M059J (cell line): ENCODE measurements around the gene RELL1. TPM values are rescaled to one million over a fixed set of nuclear protein-coding genes. Genes with fewer than 3 reads are reported as not detected.

ENCODE experiments used
- DNase-seq: peaks from one replicate; pipeline ENCODE4 v3.0.0-alpha.2; 2012; ENCODE audit warnings: low read depth
- total RNA-seq: library from RNA; depleted of rRNA; stranded (reverse); fragments of >200 nt; shearing (Covaris generic); gene quantifications from 2 replicates; pipeline ENCODE4 v1.2.3, GENCODE V29; 2014; rRNA removed

The RELL1 gene
- total RNA-seq, 1 experiment from 2014 or later = 46.7 TPM

DNA sequence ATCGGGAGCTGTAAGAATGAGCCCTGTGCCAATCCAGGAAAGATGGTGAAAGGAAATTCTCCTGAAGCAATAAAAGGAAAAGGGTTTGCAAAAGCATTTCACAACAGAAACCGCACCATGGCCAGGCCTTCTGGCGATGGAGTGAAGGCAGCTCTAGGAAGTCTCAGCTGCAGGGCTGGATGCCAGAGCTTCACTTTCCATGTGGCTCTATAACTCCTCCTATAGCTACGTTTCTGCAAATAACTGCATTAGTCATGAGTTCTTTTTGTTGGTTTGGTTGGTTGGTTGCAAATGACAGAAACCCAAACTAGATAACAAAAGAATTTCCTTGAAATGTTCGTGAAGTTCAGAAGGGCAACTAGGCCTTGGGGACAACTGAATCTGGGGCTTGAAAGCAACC is 84.6 kb downstream of the RELL1 start:
- peak; percentile 73 for DNase-seq

DNA sequence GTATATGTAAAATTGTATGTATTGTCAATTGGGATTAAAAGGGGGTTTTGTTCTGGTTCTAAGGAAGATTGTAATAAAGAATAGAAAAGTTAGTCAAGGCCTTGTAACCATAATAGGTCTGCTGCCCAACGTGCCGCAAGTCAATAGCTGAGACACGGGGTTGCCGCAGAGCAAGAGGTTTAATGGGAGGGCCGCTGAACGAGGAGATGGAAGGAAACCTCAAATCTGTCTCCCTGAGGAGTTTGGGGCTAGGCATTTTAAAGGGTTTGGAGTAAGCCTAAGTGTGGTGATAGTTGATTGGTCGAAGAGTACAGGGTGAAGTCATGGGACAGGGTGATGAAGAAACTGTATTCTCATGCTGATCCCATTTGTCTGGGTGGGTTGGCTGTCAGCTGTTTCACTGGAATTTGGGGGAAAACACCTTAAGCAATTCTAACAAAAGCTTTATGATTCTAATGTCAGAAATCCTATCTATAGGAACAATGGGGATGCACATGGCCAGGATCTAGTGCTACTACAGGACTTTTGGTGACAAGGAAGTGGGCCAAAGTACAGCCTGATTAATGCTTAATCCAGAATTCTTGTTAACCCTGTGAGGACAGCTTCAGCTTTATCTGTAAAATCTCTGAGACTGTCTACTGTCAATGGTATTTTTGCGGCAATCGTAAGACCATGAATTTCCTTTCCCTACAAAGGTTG is 86.9 kb downstream of the RELL1 start:
- DNase-seq = no peak

DNA sequence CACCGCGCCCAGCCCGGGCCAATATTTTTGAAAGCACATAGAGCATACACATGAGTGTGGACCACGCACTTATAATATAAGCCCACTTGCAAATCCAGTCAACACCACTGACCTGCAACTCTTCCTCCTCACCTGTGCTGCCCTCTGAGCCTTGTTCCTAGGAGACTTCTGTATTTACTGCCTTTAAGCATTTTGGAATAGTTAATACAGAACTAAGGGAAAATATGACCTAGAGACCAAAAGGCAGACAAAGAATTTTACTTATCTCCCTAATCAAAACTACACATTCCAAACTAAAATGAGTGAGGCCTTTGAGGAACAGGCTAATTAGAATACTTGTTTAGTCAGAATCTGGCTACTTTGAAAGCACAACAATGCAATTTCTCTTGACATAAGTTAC is 89.1 kb downstream of the RELL1 start:
- peak; percentile 14 for DNase-seq

DNA sequence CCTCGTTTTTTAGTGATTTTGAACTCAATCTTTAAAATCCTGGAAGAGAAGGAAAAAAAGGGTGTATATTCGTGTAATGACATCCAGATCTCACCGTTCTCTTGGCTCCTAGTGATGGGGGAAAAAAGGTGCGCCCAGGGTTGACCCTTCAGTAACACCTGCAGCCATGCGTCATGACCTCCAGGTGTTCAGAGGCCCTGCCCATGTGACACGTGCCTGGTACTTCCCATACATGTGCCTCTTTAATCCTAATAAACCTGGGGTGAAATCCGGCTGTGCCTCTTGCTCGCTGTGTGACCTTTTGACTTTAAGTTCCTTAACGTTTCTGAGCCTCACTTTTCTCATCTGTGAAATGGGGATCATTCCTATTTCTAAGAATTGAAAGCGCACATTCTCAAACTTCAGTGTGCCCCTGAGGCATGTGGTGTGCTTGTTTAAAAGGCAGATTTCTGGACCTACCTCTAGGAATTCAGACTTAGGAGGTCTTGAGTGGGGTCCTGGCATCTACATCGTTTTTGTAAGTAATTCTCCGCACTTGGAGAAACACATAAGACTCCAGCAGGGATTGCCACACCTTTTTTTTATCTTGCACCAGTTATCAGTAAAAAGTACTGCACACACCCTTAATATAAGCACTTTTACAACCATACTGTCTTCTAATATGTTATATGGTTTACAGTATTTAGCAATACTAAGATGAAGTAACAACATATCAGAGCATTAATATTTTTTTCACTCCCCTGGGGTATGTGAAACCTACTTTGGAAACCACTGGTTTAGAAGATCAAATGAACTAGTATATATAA is 90.1 kb downstream of the RELL1 start:
- DNase-seq = no peak

DNA sequence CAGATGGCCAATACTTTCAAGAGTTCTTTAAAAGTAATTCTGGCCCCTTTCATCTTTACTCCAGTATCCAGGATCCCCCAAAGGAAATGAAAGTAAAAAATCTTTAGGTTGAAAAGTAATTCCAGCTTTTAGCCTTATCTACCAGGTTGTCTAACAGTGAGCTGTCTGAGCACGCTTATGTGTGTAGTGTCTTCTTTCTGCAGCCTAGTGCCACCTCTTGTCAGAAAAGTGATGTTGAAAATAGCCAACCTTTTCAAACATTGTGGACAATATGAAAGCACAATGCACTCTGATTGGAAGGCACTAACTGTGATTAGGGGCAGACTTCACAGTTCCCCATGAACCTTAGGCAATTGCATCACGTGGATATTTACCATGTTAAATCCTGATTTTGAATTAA is 92.1 kb downstream of the RELL1 start:
- DNase-seq = no peak

DNA sequence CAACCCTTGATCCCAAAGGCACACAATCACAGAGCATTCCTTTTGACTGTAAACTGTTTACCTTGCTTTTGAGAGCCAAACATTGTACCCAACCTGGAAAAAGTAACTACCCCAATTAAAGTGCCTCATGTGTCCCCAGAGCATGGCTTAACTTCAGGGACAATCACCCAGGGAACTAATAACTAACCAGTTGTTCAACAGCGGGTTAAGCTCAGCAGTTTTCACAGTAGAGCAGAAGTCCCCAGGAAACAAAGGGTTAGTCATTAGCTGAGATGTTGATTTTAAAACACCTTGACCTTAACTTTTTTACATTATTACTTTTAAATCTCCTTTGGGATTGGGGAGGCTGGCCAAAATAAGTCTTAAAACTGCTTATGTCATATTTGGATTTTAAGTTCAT is 94.8 kb downstream of the RELL1 start:
- DNase-seq = no peak

DNA sequence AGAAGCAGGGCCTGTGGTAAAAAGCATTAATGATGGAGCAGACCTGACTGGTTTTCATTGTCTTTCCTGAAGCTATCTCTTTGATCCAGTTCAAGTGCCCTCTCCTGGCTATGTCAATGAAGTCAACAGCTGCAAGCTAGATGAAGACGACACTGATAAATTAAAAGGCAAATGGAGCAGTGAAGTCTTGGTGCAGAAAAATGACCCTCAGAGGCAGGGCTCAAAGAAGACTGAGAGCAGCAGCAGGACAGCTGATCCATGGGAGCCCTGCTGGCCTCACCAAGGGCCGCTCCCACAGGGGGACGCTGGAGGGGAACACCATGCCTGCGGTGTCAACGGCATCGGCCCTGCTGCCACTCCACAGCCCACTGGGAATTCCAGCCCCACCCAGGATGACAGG is 96.2 kb downstream of the RELL1 start:
- DNase-seq = no peak

DNA sequence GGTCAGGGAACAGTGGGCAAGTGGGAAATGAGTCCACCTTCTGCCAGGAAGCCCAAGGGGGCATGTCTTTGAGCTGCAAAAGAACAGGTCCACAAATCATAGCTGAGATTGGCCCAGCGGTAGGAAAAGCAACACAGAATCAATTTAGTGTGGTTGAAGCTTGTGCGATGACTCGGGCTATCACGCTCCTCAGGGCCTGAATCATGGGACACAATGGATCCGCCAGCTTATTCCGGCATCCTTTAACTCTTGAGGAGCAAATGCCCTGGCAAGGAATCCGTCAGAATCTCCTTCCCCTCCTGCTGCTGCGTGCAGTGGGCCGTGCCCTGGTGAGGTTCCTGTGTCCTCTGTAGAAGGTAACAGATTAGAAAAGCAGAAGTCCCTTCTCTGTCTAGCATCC is 98.0 kb downstream of the RELL1 start:
- DNase-seq = no peak

DNA sequence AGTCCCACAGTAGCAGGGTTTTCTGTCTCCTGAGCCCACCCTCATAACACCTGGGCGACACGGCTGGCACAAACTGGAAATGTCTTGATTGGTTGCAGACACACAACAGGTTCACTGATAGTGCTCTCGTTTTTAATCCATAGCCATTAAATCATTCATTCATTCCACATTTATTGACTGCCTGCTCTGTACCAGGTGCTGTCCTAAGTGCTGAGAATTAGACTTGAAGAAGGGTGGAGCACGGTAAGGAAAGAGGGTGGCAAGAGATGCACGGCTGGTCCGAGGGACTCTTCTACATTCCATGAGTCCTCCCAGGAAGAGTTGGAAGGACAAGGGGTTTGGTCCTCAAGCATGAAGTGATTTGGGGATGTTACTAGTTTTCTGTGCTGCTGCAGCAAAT is 100.0 kb downstream of the RELL1 start:
- DNase-seq = no peak

DNA sequence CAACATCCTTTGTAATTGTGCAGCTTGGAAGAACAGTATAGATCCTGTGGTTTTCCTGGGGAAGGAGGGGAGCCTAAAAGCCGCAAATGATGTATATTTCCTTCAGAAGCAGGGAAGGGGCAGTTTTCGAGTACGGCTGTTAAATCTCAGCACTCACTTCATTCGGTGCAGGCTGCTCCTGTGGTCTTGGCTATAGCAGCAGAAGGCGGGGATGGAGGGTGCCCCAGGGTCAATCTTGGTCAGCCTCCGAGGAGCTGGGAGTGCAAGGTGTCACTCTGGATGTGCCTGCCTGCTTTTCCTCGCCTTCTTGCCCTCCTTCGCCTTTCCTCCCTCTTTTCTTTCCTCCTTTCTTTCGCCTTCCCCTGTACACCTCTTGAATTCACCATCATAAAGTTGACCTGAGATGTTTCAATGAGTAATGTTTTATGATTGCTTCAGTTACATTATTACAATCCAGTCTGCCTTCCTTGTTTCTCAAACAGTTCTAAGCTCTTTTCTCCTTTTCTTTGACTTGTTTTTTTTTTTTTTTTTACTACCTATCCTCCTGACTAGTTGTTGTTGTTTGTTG is 101.6 kb downstream of the RELL1 start:
- DNase-seq = no peak

DNA sequence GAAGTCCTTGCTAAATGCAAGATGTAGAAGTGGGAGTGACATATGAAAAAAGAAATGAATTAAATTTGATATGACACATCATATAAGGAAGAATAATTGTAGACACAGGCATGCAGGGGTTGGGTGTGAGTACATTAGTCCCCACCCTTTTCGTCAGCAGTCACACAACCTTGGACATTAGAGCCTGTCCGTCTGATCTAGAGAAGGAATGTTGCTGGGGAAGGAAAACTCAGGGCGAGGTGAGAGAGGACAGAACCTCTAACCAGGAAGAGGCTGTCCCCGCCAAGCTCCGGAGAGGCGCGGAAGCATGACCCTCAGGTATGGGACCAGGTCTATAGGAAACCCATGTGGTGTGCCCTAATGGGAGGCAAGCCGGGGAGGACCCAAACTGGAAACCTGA is 102.1 kb downstream of the RELL1 start:
- no peak for DNase-seq

DNA sequence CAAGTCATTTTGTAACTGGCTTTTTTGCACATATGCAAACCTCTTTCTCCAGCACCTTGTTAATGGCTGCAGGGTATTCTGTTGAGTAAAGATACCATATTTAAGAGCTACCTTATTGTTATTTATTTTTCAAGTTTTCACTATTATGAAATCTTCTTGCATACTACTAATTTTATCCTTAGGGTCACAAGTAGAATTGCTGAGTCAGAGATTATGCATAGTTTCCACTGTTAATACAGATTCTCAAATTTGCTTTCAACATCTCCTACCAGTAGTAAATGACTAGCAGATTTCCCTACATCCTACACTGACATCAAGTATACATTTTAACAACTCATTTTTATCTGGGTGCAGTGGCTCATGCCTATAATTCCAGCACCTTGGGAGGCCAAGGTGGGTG is 112.6 kb downstream of the RELL1 start:
- DNase-seq = no peak

DNA sequence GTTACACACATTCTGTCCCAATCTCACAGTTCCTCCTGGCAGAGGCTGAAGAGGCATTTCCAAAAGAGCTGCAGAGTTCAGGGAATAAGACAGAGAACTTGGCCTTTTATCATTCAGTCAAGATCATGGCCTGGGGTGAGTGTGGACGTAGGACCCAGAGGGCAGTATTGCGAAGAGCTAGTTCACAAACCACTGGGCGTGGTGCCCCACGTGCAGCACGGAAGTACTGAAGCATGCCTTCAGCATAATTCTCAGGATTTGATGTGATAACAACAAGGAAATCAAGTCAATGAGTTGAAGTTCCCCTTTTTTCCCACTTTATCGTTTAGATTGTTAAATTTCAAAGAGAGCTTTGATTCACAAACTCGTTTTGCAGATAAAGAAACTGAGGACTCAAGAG is 117.7 kb downstream of the RELL1 start:
- DNase-seq = no peak

DNA sequence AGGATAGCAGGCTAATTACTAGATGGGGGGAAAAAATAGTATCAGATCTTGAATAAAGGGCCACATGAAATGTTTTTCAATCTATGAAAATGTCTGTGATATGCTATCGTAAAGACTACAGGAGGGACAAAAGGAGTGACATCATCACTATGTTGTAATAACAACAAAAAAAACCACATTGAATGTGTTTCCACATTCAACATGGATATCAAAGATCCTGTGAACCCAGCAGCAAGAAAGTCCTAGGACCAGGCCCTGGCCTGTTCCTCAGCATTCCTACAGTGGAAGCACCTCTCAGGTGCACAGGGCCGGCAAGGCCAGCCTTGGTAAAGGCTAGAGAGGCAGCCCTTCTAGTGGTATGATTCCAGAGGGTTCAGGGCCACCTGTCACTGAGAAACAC is 118.3 kb downstream of the RELL1 start:
- DNase-seq = no peak

DNA sequence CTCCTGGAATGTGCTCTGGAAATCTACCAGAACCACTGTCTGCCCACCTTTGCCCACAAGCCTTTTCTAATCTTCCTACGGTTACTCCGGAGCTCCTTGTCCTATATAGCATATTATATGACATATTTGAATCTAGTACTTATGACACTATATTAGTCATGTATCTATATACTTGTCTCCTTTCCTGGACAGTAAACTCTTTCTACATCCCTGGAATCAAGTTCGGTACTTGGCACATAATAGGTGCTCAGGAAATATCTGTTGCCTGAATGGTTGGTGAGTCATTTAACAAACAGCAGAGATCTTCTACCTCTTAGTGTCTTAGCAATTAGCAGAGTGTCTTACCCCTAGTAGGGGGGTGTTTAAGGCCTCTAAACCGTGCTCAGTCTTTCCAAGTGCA is 123.6 kb downstream of the RELL1 start:
- peak; percentile 57 for DNase-seq

DNA sequence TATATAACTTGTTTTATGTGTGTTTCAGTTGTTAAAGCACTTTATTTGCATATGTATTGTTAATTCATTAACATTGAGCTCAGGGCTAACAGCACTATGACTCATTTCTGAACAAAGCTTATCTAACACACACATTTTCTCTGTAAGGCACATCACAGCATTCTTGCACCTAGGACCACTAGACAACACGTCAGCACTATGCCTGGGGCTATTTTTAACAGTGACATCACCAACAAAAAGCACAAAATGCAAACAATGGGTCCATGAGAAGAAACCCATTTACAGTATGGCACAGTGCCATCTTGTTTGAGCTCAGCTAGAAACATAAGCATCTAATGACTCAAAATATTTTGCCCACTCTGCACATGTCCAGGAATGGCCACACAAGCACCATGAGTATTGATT is 124.4 kb downstream of the RELL1 start:
- DNase-seq = peak; percentile 96

DNA sequence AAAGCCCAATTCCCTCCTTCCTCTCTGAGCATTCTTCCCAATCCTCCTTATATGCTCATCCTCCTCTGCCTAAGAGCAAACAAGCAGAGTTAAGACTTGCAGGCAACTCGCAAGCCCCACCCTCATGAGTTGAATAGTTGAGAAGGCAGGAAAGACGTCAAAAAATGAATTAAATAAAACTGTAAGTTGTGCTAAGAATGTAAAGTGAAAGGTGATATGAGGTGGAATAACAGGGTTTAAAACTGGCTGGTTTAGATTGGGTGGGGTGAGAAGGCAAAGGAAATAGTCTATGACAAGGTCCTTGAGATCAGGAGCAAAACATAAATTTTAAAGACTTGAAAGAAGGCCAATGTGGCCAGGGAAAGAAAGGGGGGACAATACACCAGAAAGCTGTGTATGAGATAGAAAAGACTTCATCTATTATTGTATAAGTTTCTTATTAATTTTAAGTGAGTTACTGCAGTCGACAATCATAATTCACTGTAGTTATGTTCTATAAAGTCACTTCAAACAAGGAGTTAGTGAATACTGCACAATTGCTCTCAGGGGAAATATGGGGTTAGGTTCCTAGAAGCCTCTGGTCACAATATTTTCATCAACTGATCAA is 124.9 kb downstream of the RELL1 start:
- no peak for DNase-seq

Other genes starting within 250 kb of the RELL1 start
- gene PGM2, start 140.3 kb upstream of the RELL1 start, total RNA-seq = 36.9 and 51.9 TPM in 2 replicates
- 110 and 130 TPM in 2 replicates for gene TBC1D1, start 204.7 kb upstream of the RELL1 start, total RNA-seq